ENCODE measurements around the gene DENND6B.
"Not testable (repeated sequence)": the region's sequence is repeated elsewhere in the genome, so short reads cannot be mapped to it uniquely, and the experiment has no call there.

Gene DENND6B

DNA sequence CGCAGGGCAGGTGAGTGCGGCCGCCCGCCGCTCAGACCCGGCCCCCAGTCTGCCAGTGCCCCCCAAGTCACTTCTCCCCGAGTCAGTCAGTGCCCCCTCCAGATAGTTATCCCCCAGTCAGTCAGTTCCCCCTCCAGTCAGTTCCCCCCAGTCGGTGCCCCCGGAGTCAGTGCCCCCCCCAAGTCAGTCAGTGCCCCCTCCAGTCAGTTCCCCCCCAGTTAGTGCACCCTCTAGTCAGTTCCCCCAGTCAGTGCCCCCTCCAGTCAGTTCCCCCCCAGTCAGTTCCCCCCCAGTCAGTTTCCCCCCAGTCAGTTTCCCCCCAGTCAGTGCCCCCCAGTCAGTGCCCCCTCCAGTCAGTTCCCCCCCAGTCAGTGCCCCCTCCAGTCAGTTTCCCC, 16.7 kb upstream of the DENND6B start:
- Mint-ChIP-seq H3K27ac (no peak overlapping the region), H3K4me3 (peak overlapping the region; percentile 32), H3K27me3 (no peaks in the 10 kb centered on the region), H3K36me3 (no peaks in the 10 kb centered on the region), H3K4me1 (ENCODE audit: low read depth) (peaks cover 9% of the 10 kb centered on the region), H3K9me3 (ENCODE audit: low read depth) (no peaks in the 10 kb centered on the region)

DNA sequence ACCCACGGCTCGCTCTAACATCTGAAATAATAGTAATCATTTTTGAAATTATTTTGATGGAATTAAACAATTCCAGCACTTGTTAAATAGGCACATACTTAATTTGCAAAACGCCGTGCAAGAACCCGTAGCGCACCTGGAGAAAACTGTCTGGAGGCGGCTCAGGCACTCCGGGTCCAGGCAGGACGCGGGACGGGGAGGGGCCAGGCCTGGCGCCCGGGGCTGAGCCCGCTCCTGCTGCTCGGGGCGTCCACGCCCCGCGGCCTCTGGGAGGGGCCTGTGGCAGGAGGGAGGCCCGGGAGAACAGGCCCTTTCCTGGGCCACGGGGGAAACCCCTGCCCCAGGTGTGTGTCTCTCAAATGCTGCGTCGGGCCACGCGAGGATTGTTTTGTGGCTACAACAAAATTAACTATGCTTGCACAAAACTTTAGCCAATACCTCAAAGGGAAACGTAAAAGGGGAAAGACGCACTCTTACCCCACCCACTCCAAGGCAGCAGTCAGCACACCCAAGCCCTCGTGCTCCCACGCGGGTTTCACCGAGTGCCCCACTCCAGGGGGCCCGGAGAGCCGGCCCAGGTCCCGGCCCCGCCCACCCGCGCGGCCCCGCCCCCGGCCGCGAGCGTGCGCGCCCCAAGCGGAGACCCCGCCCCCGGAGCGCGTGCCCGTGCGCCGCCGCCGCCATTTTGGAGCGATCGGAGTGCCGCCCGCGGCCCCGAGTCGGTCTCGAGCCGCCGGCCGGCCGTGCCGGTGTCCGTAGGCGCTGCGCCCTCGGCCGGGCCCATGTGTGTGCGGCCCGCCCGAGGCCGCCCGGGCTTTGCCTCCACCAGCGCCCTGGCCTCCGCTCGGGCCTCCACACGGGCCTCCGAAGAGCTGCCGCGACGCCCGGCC, 16.1 kb upstream of the DENND6B start, which contains the start of gene PPP6R2:
PPP6R2 (plus strand) TSS at position 677 of the 890 bp plus-strand sequence. CDS start 50,582 bp downstream, outside the sequence.
- no peaks in the 10 kb centered on the region for H3K36me3 Mint-ChIP-seq
- no peaks in the 10 kb centered on the region for H3K27me3 Mint-ChIP-seq
- H3K9me3 Mint-ChIP-seq (ENCODE audit: low read depth), result no peaks in the 10 kb centered on the region
- H3K4me1 Mint-ChIP-seq (ENCODE audit: low read depth), result peaks cover 9% of the 10 kb centered on the region
- H3K4me3 Mint-ChIP-seq, result peak within 1 kb of the TSS; percentile 88
- H3K27ac Mint-ChIP-seq, result peak within 1 kb of the TSS; percentile 91

DNA sequence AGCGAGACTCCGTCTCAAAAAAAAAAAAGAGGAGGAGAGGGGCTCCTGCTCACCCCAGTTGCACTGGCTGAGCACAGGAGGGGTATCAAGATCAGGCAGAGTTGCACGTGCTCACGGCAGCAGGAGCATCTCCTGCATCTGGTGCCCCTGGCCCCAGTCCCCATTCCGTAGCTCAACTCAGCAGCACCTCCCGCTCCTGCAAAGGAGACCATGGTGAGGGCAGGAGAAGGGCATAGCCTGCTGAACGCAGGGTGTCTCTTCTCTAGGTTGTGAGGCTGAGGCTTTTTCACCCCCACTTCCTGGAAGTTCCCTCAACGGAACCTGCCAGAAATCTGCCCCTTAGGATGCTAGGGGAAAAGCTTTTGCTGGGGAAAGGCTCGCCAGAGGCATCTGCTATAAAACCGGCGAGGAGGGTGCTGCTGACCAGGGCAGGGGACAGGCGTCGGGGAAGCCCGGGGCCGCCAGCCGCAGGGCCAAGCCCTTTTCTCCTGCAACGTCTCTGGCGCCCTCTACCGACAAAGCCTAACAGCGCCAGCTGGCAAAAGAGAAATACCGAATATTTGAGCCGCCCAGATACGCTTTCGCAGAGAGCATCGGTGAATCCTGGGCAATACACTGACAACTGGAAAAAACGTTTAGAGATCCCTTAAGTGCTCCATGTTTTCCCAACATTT, 15.3 kb upstream of the DENND6B start:
- peak overlapping the region; percentile 91 for H3K27ac Mint-ChIP-seq
- peak overlapping the region; percentile 88 for H3K4me3 Mint-ChIP-seq
- H3K36me3 Mint-ChIP-seq, result no peaks in the 10 kb centered on the region
- no peaks in the 10 kb centered on the region for H3K9me3 Mint-ChIP-seq (ENCODE audit: low read depth)
- no peaks in the 10 kb centered on the region for H3K27me3 Mint-ChIP-seq
- H3K4me1 Mint-ChIP-seq (ENCODE audit: low read depth), result peaks cover 9% of the 10 kb centered on the region

DNA sequence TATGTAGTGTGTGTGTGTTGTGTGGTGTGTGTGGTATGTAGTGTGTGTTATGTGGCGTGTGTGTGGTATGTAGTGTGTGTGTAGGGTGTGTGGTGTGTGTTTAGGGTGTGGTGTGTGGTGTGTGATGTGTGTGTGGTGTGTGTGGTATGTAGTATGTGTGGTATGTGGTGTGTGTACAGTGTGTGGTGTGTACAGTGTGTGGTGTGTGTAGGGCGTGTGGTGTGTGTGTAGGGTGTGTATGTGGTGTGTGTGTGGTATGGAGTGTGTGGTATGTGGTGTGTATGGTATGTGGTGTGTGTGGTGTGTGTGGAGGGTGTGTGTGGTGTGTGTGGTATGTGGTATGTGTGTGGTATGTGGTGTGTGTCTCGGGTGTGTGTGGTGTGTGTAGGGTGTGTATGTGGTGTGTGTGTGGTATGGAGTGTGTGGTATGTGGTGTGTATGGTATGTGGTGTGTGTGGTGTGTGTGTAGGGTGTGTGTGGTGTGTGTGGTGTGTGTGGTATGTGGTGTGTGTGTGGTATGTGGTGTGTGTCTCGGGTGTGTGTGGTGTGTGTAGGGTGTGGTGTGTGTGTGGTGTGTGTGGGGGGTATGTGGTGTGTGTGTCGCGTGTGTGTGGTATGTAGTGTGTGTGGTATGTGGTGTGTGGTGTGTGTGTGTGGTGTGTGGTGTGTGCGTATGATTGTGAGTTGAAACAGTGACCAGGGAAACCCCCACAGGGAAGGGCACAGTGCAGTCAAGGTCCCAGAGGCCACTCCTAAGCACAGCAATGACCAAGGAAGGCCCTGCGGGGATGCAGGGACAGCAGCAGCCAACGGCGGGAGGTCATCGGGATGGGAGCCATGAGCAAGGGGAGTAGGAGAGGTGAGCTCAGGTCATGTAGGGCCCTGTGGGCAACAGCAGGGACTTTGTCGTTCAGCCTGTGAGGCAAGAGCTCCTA, 13.4 kb upstream of the DENND6B start:
- Mint-ChIP-seq H3K4me1 (ENCODE audit: low read depth) (peaks cover 7% of the 10 kb centered on the region), H3K27ac (no peak overlapping the region), H3K9me3 (ENCODE audit: low read depth) (no peaks in the 10 kb centered on the region), H3K4me3 (no peak overlapping the region), H3K27me3 (no peaks in the 10 kb centered on the region), H3K36me3 (no peaks in the 10 kb centered on the region)

DNA sequence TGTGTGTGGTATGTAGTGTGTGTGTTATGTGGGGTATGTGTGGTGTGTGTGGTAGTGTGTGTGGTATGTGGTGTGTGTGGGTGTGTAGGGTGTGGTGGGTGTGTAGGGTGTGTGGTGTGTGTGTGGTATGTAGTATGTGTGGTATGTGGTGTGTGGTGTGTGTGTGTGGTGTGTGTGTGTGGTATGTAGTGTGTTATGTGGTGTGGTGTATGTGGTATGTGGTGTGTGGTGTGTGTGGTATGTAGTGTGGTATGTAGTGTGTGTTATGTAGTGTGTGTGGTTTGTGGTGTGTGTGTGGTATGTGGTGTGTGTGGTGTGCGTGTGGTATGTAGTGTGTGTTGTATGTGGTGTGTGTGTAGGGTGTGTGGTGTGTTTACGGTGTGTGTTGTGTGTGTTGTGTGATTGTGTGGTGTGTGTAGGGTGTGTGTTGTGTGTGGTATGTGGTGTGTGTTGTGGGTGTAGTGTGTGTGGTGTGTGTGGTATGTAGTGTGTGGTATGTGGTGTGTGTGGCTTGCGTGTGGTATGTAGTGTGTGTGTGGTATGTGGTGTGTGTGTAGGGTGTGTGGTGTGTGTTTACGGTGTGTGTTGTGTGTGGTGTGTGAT, 12.1 kb upstream of the DENND6B start:
- Mint-ChIP-seq H3K4me3 (no peak overlapping the region), H3K9me3 (ENCODE audit: low read depth) (no peaks in the 10 kb centered on the region), H3K27ac (no peak overlapping the region), H3K4me1 (ENCODE audit: low read depth) (peaks cover 7% of the 10 kb centered on the region), H3K36me3 (no peaks in the 10 kb centered on the region), H3K27me3 (no peaks in the 10 kb centered on the region)

DNA sequence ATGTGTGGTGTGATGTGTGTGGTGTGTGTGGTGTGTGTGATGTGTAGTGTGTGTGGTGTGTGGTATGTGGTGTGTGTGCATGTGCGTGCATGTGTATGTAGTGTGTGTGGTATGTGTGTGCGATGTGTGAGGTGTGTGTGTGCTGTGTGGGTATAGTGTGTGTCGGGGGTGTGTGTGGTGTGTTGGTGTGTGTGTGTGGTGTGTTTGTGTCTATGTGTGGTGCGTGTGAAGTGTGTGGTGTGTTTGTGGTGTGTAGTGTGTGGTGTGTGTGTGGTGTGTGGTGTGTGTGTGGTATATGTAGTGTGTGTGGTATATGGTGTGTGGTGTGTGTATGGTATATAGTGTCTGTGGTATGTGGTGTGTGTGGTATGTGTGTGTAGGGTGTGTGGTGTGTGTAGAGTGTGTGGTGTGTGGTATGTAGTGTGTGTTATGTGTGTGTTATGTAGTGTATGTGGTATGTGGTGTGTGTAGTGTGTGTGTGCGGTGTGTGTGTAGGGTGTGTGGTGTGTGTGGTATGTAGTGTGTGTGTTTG, 11.3 kb upstream of the DENND6B start:
- H3K9me3 Mint-ChIP-seq (ENCODE audit: low read depth), result no peaks in the 10 kb centered on the region
- H3K36me3 Mint-ChIP-seq, result no peaks in the 10 kb centered on the region
- no peak overlapping the region for H3K27ac Mint-ChIP-seq
- peaks cover 7% of the 10 kb centered on the region for H3K4me1 Mint-ChIP-seq (ENCODE audit: low read depth)
- no peak overlapping the region for H3K4me3 Mint-ChIP-seq
- no peaks in the 10 kb centered on the region for H3K27me3 Mint-ChIP-seq

DNA sequence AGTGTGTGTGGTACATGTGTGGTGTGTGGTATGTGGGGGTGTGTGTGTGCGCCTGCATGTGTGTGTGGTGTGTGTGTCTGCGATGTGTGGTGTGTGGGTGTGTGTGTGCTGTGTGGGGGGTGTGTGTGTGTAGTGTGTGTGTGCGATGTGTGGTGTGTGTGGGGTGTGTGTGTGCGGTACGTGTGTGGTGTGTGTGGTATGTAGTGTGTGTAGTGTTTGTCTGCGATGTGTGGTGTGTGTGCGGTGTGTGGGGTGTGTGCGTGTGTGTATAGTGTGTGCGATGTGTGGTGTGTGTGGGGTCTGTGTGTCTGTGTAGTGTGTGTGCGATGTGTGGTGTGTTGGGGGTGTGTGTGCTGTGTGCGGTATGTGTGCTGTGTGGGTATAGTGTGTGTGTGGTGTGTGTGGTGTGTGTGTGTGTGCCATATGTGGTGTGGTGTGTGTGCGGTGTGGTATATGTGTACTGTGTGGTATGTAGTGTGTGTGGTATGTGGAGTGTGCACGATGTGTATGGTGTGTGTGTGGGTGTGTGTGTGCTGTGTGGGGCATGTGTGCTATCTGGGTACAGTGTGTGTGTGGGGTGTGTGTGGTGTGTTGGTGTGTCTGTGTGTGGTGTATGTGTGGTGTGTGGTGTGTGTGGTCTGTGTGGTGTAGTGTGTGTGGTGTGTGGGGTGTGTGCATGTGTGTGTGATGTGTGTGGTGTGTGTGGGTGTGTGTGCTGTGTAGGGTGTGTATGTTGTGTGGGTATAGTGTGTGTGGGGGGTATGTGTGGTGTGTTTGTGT, 10.6 kb upstream of the DENND6B start:
- peaks cover 6% of the 10 kb centered on the region for H3K4me1 Mint-ChIP-seq (ENCODE audit: low read depth)
- H3K9me3 Mint-ChIP-seq (ENCODE audit: low read depth), result no peaks in the 10 kb centered on the region
- H3K27ac Mint-ChIP-seq, result no peak overlapping the region
- H3K36me3 Mint-ChIP-seq, result no peaks in the 10 kb centered on the region
- H3K4me3 Mint-ChIP-seq, result no peak overlapping the region
- no peaks in the 10 kb centered on the region for H3K27me3 Mint-ChIP-seq

DNA sequence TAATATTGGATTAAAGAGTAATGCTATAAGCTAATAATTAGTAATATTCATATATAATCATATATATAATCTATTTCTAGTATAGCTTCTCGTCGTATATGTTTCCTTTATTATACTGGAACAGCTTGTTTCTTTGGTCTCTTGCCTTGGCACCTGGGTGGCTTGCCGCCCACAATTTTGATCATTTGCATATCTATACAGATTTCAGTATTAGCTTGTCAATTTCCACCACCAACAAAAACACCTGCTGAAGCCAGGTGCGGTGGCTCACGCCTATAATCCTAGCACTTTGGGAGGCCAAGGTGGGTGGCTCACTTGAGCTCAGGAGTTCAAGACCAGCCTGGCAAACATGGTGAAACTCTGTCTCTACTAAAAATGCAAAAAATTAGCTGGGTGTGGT, 7.6 kb upstream of the DENND6B start:
- H3K27me3 Mint-ChIP-seq; H3K4me3 Mint-ChIP-seq; H3K9me3 Mint-ChIP-seq (ENCODE audit: low read depth); H3K4me1 Mint-ChIP-seq (ENCODE audit: low read depth); H3K36me3 Mint-ChIP-seq; H3K27ac Mint-ChIP-seq: not testable (repeated sequence)

DNA sequence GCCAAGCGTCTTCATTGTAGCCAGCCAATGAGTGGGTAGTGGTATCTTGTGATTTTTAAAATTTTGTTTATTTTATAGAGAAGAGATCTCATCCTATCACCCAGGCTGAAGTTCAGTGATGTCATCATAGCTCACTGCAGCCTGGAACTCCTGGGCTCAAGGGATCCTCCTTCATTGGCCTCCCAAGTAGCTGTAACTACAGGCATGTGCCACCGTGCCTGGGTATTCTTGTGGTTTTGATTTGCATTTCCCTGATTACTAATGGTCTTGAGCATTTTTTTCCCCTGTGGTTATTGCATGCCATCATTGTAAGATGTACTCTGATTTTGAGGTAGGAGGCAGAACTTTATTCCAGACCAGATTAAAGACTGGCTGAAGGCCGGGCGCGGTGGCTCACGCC, 2.4 kb upstream of the DENND6B start:
- H3K9me3 Mint-ChIP-seq (ENCODE audit: low read depth), result no peaks in the 10 kb centered on the region
- H3K4me1 Mint-ChIP-seq (ENCODE audit: low read depth), result peaks cover 13% of the 10 kb centered on the region
- no peak overlapping the region for H3K4me3 Mint-ChIP-seq
- peaks cover 2% of the 10 kb centered on the region for H3K36me3 Mint-ChIP-seq
- peaks cover 2% of the 10 kb centered on the region for H3K27me3 Mint-ChIP-seq
- H3K27ac Mint-ChIP-seq, result no peak overlapping the region

DNA sequence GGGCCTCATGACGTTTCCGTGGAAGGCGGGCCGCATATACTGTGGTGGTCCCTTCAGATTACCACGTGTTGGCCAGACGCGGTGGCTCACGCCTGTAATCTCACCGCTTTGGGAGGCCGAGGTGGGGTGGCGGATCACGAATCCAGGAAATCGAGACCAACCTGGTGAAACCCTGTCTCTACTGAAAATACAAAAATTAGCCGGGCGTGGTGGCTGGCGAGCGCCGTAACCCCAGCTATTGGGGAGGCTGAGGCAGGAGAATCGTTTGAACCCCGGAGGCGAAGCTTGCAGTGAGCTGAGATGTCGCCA, 853 bp upstream of the DENND6B start:
- Mint-ChIP-seq H3K36me3 (peaks cover 2% of the 10 kb centered on the region), H3K9me3 (ENCODE audit: low read depth) (no peaks in the 10 kb centered on the region), H3K4me3 (peak overlapping the region; percentile 76), H3K27me3 (peaks cover 2% of the 10 kb centered on the region), H3K27ac (peak overlapping the region; percentile 70), H3K4me1 (ENCODE audit: low read depth) (peaks cover 13% of the 10 kb centered on the region)

DNA sequence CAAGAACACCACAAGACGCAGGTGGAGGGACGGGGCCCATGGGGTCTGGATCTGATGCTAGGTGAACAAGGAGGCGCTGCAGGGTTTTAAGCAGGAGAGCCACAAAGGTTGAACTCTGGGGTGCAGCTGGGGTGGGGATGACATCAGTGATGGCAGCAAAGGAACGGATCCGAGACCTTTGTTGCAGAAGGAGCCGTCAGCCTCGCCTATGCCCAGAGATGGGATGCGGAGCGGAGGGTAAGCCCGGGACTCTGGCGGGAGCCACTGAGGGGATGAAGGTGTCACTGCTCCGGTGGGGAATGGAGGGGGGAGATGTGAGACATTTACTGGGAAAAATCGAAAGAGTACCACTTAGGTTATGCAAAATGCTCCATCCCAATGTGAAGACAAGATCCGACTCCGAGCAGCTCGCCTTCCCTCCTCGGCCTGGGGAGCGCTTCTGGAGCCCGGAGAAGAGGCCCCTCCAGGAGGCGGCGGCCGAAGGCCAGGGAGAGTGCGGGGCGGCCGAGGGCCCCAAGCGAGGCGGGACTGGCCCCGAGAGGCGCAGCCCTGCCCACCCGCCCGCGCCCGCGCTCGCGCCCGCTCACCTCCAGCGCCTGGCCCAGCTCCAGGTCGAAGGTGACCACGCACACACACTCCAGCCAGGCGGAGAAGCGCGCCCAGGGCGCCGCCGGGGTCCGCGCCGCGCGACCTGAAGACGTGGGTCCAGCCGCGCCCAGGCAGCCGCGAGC, 422 bp downstream of the DENND6B start:
- Mint-ChIP-seq H3K4me3 (peak overlapping the region; percentile 86), H3K9me3 (ENCODE audit: low read depth) (no peaks in the 10 kb centered on the region)

DNA sequence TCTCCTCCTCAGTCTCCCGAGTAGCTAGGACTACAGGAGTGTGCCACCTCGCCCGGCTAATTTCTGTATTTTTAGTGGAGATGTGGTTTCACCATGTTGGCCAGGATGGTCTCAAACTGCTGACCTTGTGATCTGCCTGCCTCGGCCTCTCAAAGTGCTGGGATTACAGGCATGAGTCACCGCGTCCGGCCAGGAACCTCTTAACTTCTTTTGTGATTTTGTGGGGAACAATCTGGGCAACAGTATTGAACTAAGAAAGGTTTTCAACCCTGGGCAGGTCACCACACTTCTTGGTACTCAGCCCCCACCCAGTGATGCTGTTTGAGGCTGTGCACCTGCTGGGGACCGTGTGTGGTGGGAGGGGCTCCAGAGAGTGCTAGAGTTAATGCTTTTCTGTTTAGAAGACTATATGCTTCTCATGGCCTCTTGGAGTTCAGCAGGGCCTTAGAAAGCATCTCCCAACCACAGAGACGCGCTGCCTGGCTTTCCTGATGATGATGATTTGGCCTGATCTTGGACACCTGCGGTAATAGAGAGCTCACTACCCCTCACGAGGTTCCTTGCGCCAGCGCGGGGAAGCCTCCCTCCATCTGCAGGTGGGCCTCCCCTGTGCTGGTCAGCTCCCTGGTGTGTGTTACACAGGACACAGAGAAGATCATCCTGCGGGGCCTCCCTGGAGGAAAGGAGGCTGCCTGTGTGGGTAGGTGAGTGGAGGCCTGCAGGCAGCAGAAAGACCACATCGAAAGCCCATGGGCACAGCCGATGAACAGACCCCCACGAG, 1.2 kb downstream of the DENND6B start:
- Mint-ChIP-seq H3K27me3 (peaks cover 2% of the 10 kb centered on the region), H3K36me3 (peaks cover 2% of the 10 kb centered on the region), H3K4me1 (ENCODE audit: low read depth) (peaks cover 13% of the 10 kb centered on the region), H3K9me3 (ENCODE audit: low read depth) (no peaks in the 10 kb centered on the region), H3K27ac (no peak overlapping the region), H3K4me3 (peak overlapping the region; percentile 86)

More for the DNA sequence above, 422 bp downstream of the DENND6B start:
- H3K27ac Mint-ChIP-seq, result no peak overlapping the region
- peaks cover 2% of the 10 kb centered on the region for H3K27me3 Mint-ChIP-seq
- H3K36me3 Mint-ChIP-seq, result peaks cover 2% of the 10 kb centered on the region
- H3K4me1 Mint-ChIP-seq (ENCODE audit: low read depth), result peaks cover 13% of the 10 kb centered on the region

DNA sequence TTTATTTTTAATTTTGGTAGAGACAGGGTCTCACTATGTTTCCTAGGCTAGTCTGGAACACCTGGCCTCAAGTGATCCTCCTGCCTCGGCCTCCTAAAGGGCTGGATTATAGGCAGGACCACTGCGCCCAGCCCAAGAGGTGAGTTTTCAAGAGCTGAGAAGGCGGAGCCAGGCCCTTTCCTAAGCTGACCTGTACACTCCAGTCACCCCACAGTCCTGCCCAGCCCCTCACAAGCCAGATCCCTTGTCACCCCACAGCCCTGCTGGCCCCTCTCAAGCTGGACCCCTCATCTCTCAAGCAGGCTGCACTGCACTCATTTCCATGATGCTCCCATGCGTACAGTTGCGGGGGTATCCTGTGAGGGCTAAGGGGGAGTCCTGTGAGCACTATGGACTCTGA, 2.9 kb downstream of the DENND6B start:
- Mint-ChIP-seq H3K27me3 (no peaks in the 10 kb centered on the region), H3K27ac (no peak overlapping the region), H3K4me3 (no peak overlapping the region), H3K9me3 (ENCODE audit: low read depth) (no peaks in the 10 kb centered on the region), H3K36me3 (no peaks in the 10 kb centered on the region), H3K4me1 (ENCODE audit: low read depth) (peaks cover 9% of the 10 kb centered on the region)

Measured in activated naive CD8-positive, alpha-beta T cell (primary cell).